ENCODE measurements around the gene C9orf40. TPM values are rescaled to one million over a fixed set of nuclear protein-coding genes. Genes with fewer than 3 reads are reported as not detected.

C9orf40 gene
- total RNA-seq, 4 donors from 2014 or later = 4.2 to 5.9 (median 5.2) TPM

DNA sequence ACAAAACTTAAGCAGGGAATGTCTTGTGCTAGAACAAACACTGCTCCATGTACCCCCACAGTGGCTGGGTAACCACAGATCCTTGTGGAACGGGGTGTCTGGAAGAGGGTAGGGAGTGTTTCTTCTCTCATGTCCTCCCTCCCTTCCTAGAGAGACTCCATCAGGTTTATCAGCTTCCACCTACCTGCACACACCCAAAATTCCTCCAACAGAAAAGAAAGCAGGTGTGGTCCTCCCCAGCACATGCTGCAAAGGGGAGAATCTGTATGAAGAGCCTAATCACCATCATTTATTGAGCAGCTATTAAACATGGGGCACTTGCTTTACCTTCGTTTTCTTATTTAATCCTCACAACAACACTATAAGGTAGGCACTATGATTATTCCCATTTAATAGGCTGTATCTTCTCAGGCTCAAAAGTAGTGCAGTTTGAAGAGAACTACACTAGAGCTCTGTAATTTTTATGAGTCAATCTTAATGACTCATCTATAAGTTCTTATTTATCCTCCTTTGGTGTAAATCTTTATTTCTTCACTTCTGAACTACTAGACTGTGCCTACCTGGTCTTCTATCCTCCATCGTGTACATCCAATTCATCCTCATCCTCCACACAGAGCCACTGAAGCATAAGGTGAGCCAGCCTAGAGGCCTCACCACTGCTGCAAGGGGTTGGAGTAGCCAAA is 31.6 kb downstream of the C9orf40 start:
- Histone ChIP-seq H3K27ac (no peak overlapping the region), H3K36me3 (no peaks in the 10 kb centered on the region), H3K4me3 (no peak overlapping the region), H3K9me3 (no peaks in the 10 kb centered on the region), H3K4me1 (no peaks in the 10 kb centered on the region), H3K27me3 (no peaks in the 10 kb centered on the region)
- DNase-seq (ENCODE audit: low spot score in 2 of 2) = no peak
- 89% methylated on average over 3 of the region's 3 CpGs for WGBS, 2 donors
- TF ChIP-seq EP300 (IDR thresholded peaks at IDR 0.05) = no peak
- TF ChIP-seq POLR2A (IDR thresholded peaks at IDR 0.05) = no peak
- TF ChIP-seq CTCF (IDR thresholded peaks at IDR 0.05) = no peak

- Histone ChIP-seq H3K36me3 (no peaks in the 10 kb centered on the region), H3K27ac (no peak overlapping the region), H3K4me1 (no peaks in the 10 kb centered on the region), H3K27me3 (no peaks in the 10 kb centered on the region), H3K9me3 (peaks cover 0 to 14% (median 0%) of the 10 kb centered on the region in 4 donors), H3K4me3 (no peak overlapping the region)
- 91 to 92% methylated on average over 2 of the region's 2 CpGs for WGBS, 2 donors
- no peak for DNase-seq (ENCODE audit: low spot score in 2 of 2)
- no peak for TF ChIP-seq EP300 (IDR thresholded peaks at IDR 0.05)
- no peak for TF ChIP-seq CTCF (IDR thresholded peaks at IDR 0.05)
- no peak for TF ChIP-seq POLR2A (IDR thresholded peaks at IDR 0.05)
Measured at GRCh38 chr9:74910036-74910435, 42.7 kb downstream of the C9orf40 start.

DNA sequence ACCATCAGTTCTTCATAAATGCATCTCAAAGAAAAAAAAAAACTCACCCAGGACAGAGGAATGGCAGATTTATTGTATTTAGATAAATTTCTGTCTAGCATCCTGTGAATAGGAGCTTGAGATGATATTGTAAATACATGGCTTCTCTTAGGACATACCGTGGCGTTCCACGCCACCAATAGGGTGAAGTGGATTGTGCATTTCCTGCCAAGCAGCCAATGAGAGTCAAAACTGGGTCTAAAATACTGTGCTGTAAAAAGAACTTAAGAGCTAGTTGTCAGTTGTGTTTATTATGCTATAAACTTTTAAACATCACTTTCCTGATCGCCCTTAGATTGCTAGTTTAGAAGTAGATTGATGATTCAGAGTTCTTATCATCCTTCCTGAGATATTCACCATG is 44.0 kb downstream of the C9orf40 start:
- 81 to 82% methylated on average over 4 of the region's 4 CpGs for WGBS, 2 donors
- TF ChIP-seq EP300 (IDR thresholded peaks at IDR 0.05) = no peak
- no peak for TF ChIP-seq CTCF (IDR thresholded peaks at IDR 0.05)
- no peak for TF ChIP-seq POLR2A (IDR thresholded peaks at IDR 0.05)
- Histone ChIP-seq H3K27me3 (no peaks in the 10 kb centered on the region), H3K27ac (no peak overlapping the region), H3K4me3 (no peak overlapping the region), H3K36me3 (no peaks in the 10 kb centered on the region), H3K4me1 (no peaks in the 10 kb centered on the region), H3K9me3 (peaks cover 0 to 18% (median 0%) of the 10 kb centered on the region in 4 donors)
- DNase-seq (ENCODE audit: low spot score in 2 of 2) = no peak

DNA sequence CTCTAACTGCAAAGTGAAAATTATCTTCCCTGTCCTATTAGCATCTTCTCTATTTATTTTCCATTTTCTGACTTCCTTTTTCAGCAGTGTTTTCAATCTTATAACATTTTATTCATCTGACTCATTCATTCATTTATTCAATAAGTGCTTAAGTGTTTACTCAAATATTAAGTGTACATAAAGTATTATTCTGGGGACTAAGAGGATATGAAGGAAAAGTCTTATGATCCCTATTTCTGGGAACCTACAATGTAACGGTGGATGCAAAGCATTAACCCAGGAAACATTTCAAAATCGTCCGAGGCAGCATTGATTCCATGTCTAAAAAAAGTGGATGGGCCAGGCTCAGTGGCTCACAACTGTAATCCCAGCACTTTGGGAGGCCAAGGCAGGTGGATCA is 45.6 kb downstream of the C9orf40 start:
- no peak for DNase-seq (ENCODE audit: low spot score in 2 of 2)
- H3K36me3 ChIP-seq = no peaks in the 10 kb centered on the region
- 87 to 88% methylated on average over 3 of the region's 3 CpGs for WGBS, 2 donors
- H3K4me3 ChIP-seq = no peak overlapping the region
- peaks cover 0 to 11% (median 0%) of the 10 kb centered on the region in 4 donors for H3K9me3 ChIP-seq
- H3K4me1 ChIP-seq = no peaks in the 10 kb centered on the region
- H3K27ac ChIP-seq = no peak overlapping the region
- no peak for TF ChIP-seq CTCF (IDR thresholded peaks at IDR 0.05)
- no peak for TF ChIP-seq POLR2A (IDR thresholded peaks at IDR 0.05)
- no peak for TF ChIP-seq EP300 (IDR thresholded peaks at IDR 0.05)
- no peaks in the 10 kb centered on the region for H3K27me3 ChIP-seq

DNA sequence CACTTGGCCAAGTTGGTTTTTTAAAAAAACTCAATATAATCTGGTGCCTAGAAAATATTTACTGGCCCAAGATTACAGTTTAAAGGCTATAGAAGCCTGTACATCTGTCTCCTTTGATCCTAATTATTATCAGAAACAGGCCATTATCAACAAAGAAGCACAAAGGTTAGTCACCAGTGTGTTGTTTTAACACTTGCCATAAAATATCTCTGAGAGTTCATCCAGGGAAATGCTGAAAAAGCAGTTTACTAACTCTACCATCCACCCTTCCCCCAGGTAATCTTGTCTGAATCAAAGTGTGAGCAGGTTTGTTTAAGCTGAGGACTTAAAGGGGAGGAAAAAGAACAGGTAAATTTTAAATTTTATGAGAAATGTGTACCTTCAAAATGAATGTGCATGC is 51.7 kb downstream of the C9orf40 start:
- H3K9me3 ChIP-seq = peaks cover 0 to 6% (median 0%) of the 10 kb centered on the region in 4 donors
- DNase-seq (ENCODE audit: low spot score in 2 of 2) = no peak
- no peaks in the 10 kb centered on the region for H3K4me1 ChIP-seq
- no peak overlapping the region for H3K27ac ChIP-seq
- H3K36me3 ChIP-seq = no peaks in the 10 kb centered on the region
- H3K27me3 ChIP-seq = no peaks in the 10 kb centered on the region
- TF ChIP-seq EP300 (IDR thresholded peaks at IDR 0.05) (no peak), CTCF (IDR thresholded peaks at IDR 0.05) (no peak), POLR2A (IDR thresholded peaks at IDR 0.05) (no peak)
- H3K4me3 ChIP-seq = no peak overlapping the region

Other genes with a start within 250 kb of the C9orf40 start
- 1 to 10 TPM in 2 of 4 donors, under 1 TPM in 2; 0.30 to 2.9 (median 0.97) TPM for gene TRPM6, start 65.0 kb downstream of the C9orf40 start, total RNA-seq
- gene CARNMT1, start 75.4 kb upstream of the C9orf40 start, total RNA-seq = 10 to 100 TPM in 3 of 4 donors, 1 to 10 TPM in 1; 5.9 to 19.9 (median 15.6) TPM
- gene NMRK1, start 135.2 kb upstream of the C9orf40 start, total RNA-seq = 10 to 100 TPM; 11.1 to 35.0 (median 16.2) TPM
- gene OSTF1, start 135.6 kb upstream of the C9orf40 start, total RNA-seq = 10 to 100 TPM; 20.7 to 34.5 (median 24.8) TPM